Measurements from ENCODE around the gene SYT7. TPM values are rescaled to one million over a fixed set of nuclear protein-coding genes. Genes with fewer than 3 reads are reported as not detected.
A peak's percentile ranks its signal among the peaks of the same experiment; 100 is the strongest.

The SYT7 gene
- 1 to 10 TPM; 1.5 to 7.5 (median 5.1) TPM for total RNA-seq

- peak; percentile 92 to 99 for DNase-seq (ENCODE audit: low spot score in 2 of 2)
- TF ChIP-seq POLR2A (IDR thresholded peaks at IDR 0.05) (no peak), CTCF (IDR thresholded peaks at IDR 0.05) (peak in 1 of 3 donors; percentile 23)
- WGBS, 2 donors: 0 to 1% methylated on average over 27 to 62 of the region's 96 CpGs
- intact Hi-C loops (cut with DNase I; ENCODE audit: low total_unique reads): no loop called here
- peak within 1 kb of the TSS; percentile 4 for H3K4me3 ChIP-seq (ENCODE audit: low read depth, poor library complexity, severe bottlenecking)
Observed at GRCh38 chr11:61581030-61581928, at the start of gene SYT7. SYT7 (minus strand) TSS chr11:61581076; CDS start chr11:61580820, 256 bp downstream.

- intact Hi-C loops (cut with DNase I; ENCODE audit: low total_unique reads): loop anchor here (10.0 kb wide), 2 partner anchors 155 to 185 kb away; no protein-coding TSS in a partner anchor
- TF ChIP-seq CTCF (IDR thresholded peaks at IDR 0.05) (no peak), POLR2A (IDR thresholded peaks at IDR 0.05) (no peak)
- no peak overlapping the region for H3K4me3 ChIP-seq (ENCODE audit: low read depth, poor library complexity, severe bottlenecking)
- no peak for DNase-seq (ENCODE audit: low spot score in 2 of 2)
- 64 to 69% methylated on average over 10 of the region's 10 CpGs for WGBS, 2 donors
Observed at GRCh38 chr11:61630089-61630488, 49.2 kb upstream of the SYT7 start.

GRCh38 chr11:61629082-61629833 is 48.4 kb upstream of the SYT7 start:
- DNase-seq (ENCODE audit: low spot score in 2 of 2): no peak
- intact Hi-C loops (cut with DNase I; ENCODE audit: low total_unique reads): no loop called here
- no peak overlapping the region for H3K4me3 ChIP-seq (ENCODE audit: low read depth, poor library complexity, severe bottlenecking)
- TF ChIP-seq POLR2A (IDR thresholded peaks at IDR 0.05) (no peak), CTCF (IDR thresholded peaks at IDR 0.05) (no peak)
- 84 to 89% methylated on average over 17 to 18 of the region's 18 CpGs for WGBS, 2 donors

GRCh38 chr11:61628662-61628970 is 47.7 kb upstream of the SYT7 start:
- intact Hi-C loops (cut with DNase I; ENCODE audit: low total_unique reads): no loop called here
- H3K4me3 ChIP-seq (ENCODE audit: low read depth, poor library complexity, severe bottlenecking): no peak overlapping the region
- TF ChIP-seq CTCF (IDR thresholded peaks at IDR 0.05) (no peak), POLR2A (IDR thresholded peaks at IDR 0.05) (no peak)
- DNase-seq (ENCODE audit: low spot score in 2 of 2): no peak
- WGBS, 2 donors: 65 to 66% methylated on average over 5 of the region's 5 CpGs

GRCh38 chr11:61627850-61628661 is 47.2 kb upstream of the SYT7 start:
- intact Hi-C loops (cut with DNase I; ENCODE audit: low total_unique reads): no loop called here

More at GRCh38 chr11:61627850-61628661, 47.2 kb upstream of the SYT7 start:
- peak; percentile 48 to 92 for DNase-seq (ENCODE audit: low spot score in 2 of 2)
- H3K4me3 ChIP-seq (ENCODE audit: low read depth, poor library complexity, severe bottlenecking): no peak overlapping the region
- 42 to 60% methylated on average over 11 to 12 of the region's 13 CpGs for WGBS, 2 donors
- TF ChIP-seq POLR2A (IDR thresholded peaks at IDR 0.05) (no peak), CTCF (IDR thresholded peaks at IDR 0.05) (peak in 1 of 3 donors; percentile 80)

Measured in lower leg skin (tissue), 4 donors.